Stimulated activated CD4-positive, alpha-beta T cell treated with anti-CD3 and anti-CD28 coated beads, Interleukin-1b, Interleukin-23, amount 100 ng/mL, for 1 hour (primary cell): Measurements from ENCODE around the gene NALCN.
"Not testable (repeated sequence)": the region's sequence is repeated elsewhere in the genome, so short reads cannot be mapped to it uniquely, and the experiment has no call there.

Source experiments
- DNase-seq, 2 donors: peaks; one replicate each; pipeline ENCODE4 v3.0.0-alpha.2; 2020; ENCODE audit warnings: low read depth in 2 of 2

Gene NALCN

DNA sequence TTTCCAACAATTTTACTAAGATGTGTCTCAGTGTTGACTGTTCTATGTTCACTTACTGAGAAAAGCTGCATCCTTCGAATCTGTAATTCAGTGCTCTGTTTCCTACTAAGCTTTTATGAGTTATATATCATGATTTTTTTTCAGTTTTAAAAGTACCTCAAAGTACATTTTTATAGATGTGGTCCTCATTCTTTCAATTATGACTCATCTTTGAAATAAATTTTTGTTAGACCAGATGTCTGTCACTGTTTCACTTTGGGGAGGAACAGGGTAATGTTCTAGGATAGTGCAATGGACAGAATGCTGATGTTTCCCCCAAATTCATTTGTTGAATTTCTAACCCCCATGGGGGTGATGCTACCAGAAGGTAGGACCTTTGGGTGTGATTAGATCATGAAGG, 74.8 kb downstream of the NALCN start:
- DNase-seq, result no peak

DNA sequence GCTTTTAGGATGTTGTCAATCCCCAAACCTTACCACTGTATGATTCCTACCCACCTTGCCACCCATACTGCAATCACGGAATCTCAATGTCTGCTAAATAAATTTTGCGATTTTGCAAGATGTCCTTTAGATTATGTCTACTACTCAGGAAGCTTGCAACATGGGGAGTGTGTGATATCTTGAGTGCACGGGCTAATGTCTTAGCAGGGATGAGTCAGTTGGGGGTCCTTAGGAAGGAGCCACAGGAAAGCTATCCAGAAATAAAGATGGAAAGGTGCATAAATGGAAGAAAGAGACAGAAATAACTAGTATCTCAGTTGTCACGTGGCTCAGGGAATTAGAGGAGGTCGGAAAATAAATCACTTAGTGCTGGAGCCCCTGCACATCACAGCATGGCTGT, 77.1 kb downstream of the NALCN start:
- no peak for DNase-seq

DNA sequence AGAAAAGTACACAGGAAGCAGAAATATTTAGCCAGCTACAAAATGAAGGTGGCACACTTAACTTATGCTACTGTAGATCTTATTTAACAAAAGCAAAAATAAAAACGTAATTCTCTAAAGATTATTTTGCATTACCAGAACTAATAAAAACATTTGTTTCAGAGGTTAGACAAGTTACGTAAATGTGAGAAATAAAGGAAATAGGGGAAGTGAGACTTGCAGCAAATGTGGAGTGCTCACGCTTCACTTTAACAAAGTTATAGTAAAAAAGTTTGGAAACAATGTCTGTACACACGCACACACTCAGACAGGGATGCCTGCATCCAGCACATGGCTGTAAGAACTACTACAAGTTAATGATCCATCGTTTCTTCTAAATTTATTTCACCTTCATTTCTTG, 83.7 kb downstream of the NALCN start:
- DNase-seq, result no peak

DNA sequence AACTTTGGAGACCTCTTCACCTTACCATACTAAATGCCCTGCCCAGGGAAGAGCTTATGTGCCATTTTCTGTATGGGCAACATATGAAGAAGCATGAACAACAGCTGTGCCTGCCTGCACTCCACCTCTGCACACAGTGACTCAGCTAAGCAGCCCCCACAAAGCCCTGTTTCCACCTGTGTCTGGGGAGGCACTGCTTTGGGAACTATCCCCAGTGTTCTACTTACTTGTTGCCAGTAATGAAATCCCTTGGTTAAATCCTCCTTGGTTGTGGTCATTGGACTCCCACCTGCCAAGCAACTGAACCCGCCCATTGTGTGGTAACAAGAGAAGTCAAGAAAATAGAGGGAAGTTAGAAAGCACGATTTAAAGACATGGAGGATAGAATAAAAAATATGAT, 84.6 kb downstream of the NALCN start:
- no peak for DNase-seq

DNA sequence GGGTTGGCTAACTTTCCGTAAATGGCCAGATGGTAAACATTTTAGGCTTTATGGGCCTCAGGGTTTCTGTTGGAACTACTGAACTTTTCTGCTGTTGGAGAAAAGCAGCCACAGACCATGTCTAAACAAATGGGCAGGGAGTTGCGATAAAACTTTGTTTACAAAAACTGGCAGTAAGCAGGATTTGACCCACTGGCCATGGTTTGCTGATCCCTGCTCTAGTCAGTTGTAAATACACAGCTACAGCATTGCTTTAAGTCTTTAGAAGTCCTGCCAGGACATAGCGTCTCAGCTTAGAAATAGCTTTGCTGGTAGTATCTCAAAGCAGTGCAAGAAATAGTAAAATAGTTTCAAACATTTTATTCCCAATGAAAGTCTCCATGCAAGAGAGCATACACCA, 88.4 kb downstream of the NALCN start:
- no peak for DNase-seq

DNA sequence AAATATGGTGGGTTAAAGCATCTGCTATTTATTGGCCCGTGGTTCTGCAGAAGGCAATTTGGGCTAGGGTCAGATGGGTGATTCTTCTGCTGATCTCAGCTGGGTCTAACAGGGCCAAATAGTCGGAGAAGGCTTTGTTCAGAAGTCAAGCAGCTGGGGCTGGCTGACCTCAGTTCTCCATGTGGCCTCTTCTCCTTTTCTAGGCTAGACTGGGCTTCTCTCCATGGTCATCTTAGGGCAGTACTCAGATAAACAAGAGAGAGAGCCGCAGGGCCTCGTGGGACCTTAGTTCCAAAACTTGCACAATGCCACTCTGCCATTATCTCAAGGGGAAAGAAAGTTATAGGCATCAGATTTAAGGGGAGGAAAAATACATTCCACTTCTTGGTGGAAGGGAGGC, 89.6 kb downstream of the NALCN start:
- DNase-seq, result no peak

DNA sequence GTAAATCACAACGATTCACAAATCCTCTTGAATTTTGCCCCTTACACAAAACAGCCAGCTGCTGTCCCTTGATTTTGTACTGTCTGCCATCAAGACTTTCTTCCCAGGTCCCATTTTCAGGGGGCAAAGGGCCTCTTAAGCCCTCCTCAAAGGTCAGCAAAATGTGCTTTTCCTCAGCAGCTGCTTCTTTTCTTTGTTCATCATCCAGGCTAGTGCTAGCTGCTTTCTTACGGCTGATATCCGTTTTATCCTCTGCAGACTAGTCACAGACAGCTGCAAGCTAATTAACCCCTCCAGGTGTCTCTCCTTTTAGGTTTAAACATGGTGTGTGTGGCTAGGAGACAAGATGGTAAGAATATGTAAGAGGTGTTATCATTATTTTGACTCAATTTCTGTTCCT, 90.9 kb downstream of the NALCN start:
- no peak for DNase-seq

DNA sequence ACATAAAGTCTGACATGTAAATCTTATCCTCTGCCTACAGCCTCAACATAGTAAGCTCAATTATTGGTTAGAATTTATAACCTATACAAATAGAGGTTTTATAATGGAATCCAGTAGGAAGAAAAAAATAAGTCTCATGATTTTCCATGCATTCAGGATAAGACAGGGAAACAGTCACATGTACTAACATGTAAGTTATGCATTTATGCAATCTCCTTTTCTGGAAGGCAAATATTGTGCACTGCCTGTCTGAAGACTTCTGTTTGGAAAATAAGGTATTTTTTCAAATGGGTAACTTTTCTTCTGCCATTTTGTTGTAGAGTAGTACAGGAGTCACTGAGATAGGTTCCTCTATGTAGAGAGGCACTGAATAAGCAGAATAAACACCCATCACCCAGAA, 92.7 kb downstream of the NALCN start:
- DNase-seq, result no peak

DNA sequence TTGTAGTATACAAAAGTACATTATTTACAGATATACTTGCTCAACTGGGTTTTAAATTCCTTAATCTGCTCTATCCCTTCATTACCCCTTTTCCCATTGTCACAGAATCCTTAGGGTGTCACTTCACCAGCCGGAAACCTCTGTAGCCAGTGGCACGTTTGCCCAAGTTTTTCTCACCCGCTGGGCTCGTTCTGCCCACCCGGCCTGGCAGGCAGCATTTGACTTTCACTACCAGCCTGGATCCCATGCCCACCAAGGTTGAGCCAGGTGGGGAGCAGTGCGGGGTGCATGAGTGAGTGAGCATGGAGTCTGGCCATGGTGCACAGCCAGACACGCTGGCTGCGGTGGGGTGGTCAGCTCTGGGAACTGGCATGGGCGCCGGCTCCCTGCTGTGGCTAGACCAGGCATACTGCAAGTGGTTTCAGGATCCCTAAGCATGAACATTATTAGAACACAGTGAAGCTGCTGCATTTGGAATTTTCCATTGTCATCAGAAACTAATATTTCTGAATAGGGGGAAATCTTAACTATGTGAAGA, 98.3 kb downstream of the NALCN start:
- DNase-seq, result no peak

DNA sequence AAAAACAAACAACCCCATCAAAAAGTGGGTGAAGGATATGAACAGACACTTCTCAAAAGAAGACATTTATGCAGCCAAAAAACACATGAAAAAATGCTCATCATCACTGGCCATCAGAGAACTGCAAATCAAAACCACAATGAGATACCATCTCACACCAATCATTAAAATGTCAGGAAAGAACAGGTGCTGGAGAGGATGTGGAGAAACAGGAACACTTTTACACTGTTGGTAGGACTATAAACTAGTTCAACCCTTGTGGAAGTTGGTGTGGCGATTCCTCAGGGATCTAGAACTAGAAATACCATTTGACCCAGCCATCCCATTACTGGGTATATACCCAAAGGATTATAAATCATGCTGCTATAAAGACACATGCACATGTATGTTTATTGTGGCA, 102.8 kb downstream of the NALCN start:
- not testable (repeated sequence) for DNase-seq

DNA sequence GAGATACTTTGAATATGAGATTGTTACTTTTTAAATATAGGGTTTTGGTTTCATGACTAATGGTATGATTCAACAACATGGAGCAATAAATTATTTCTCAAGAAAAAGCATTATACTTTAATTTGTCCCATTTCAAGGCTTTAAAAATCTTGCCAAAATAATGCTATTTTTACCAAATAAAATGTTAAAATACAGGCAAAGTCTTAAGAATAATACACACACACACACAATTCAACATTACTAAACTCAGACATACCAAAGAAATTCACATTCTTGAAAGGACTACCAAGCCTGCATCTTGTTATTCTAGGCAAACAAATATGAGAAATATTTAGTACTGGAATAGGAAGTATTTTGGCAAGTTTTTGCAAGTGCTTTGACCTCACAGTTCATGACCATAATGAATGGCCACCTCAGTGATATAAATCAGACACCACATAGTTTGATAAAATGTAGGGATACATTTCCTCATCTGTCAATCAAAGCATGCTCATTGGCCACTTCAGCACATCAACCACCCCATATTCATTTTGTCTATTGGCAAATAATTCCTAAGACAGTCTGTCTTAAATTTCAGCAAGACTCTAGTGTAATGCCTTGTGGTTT, 107.2 kb downstream of the NALCN start:
- DNase-seq, result no peak

DNA sequence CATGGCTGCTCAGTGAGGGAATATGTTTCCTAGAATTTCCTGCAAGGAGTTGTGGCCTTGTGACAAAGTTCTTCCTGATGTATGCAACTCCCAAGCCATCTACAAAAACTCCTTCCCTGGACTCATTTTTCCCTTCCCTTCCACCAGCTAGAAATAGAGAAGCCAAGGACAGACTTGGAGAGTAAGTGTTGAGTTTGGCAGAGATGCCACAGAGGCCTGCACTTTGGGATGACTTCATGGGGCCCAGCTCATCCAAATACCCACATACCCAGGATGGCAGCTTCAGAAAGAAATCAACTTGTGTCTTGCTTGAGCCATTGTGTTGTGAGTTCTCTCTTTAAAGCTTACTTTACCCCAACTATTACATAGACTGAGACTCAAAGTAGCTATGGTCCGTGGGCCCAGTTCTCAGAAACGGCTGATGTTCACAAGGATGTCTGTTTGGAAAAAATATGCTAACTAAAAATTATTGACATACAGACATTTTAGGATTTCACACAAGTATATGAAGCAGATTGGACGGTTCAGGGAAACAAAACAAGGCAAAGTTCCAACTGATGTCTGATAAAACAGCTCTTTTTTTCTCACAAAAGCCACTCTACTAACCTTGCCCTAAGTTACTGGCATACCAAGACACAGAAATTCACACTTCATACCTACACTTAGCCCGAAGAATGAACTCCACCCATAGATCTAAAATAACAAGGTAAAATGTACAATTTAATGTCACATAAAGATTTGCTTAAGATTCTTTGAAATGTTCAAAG, 107.9 kb downstream of the NALCN start:
- no peak for DNase-seq

DNA sequence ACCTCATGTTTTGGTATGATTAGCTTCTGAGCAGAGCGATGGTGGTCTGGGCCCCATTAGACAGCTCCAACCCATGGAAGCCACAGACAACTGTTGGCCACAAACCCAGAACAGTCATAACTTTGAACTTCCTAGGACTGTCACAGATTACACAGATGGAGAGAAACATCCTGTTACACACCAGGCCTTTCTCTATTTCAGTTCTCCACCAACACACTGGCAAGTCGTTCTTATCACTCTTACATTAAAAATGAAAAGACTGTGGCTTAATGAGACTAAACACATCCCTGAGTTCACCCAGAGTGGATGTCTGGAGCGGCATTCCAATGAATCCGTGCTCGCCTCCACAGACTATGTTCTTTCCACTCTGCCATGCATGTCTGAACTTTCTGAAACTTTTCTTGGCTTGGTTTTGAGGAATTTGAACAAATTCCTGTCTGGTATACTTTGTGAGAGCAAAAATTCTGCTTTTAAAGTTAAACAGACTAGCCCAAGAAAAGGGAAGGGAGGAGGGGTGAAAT, 109.1 kb downstream of the NALCN start:
- DNase-seq, result no peak

DNA sequence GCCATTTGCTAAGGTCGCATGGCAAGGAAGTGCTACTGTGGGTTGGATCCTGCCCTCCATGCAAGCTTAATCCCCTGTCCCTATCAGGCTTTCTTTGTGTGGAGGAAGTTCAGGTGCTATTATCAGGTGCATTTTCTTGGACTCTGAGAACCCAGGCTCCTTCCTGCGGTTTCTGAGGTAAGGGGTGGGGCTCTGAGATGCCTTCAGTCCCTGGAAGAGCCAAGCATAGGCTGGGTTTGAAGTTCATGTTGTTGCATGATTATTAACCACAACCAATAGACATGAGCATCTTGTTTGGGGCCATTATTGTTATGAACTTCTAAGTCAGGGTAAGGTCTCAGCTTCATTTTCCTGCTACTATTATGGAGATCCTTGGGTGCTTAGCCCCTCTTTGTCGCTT, 109.5 kb downstream of the NALCN start:
- no peak for DNase-seq

DNA sequence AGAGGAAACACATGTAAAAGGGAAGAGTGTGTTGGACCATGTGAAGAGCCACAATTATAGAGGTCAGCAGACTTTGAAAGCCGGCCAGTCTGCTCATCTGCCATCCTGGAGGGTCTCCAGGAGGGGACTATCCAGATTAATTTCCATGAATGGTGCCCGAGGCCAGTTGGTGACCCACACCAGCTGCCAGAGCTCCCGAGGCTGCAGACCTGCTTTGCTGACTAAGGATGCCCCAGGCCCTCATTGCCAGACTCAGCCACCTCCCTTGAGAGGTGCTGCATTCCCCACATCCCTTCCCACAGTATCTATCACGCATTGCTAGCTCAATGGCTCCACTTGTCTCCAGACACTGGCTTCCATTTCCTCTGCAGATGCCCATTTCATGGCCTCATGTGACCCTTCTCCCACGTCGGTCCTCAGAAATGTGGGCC, 110.3 kb downstream of the NALCN start:
- no peak for DNase-seq

DNA sequence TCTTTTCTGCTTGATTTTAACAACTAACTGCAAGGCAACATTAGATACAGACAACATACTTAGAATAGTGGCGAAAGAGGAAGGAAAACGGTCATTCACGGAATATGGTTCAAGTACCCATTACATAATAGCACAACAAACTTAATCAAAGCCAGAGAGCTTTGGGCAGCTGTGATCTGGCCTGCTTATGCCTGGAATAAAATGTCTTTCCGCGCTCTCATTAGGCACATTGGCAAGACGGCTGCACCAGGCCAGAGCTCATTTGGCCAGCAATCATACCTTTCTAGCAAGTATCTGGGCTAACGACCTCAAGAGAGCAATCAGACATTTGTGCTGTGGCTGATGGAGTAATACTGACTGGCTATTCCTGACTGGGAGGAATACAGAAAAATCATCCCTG, 112.8 kb downstream of the NALCN start:
- no peak for DNase-seq

DNA sequence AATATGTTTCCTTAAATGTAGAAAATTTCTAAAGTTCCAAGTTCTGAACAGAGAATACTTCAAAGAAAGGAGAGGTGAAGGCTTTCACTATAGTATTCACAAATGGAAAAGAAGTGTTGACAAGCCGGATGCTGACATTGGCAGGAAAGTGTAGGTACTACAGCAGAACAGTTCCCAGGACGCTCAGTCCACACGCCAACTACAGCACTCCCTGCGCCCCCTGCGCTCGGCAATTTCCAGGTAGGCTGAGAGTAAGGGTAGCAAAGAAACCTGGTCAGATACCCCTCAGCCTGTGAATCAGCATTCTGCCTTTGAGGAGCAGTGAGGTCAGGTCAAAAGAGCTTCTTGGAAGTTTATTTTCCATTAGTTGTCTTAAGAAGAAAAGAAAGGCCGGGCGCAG, 115.3 kb downstream of the NALCN start:
- no peak for DNase-seq

DNA sequence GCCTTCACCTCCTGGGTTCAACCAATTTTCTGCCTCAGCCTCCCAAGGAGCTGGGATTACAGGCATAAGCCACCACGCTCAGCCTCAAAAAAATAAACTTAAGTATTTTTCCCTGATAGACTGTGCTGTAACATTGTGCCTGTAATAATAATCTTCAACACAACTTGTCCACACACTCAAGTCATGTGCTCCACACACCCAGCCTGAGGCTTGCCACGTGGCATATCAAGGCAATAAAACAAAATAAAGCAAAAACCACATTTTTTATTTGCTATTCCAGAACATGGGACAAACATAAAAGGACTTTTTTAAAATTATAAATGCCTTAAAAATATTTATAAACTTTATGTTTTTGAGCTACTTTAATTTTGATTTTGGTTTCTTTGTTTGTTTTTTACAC, 115.8 kb downstream of the NALCN start:
- DNase-seq, result no peak

DNA sequence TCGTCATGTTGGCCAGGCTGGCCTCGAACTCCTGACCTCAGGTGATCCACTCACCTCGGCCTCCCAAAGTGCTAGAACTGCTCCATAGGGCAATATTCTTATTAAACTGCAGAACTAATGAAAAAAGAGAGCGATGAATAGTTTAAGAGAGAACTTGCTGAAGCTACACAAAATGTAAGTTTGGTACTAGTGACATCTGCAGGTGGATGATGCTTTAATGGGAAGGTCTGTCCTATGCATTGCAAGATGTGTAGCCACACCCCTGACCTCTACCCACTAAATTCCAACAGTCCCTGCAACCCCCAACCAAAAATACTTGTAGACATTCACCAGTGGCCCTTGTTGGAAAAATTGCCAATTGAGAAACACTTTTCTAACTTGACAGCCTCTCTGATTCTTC, 117.8 kb downstream of the NALCN start:
- no peak for DNase-seq

DNA sequence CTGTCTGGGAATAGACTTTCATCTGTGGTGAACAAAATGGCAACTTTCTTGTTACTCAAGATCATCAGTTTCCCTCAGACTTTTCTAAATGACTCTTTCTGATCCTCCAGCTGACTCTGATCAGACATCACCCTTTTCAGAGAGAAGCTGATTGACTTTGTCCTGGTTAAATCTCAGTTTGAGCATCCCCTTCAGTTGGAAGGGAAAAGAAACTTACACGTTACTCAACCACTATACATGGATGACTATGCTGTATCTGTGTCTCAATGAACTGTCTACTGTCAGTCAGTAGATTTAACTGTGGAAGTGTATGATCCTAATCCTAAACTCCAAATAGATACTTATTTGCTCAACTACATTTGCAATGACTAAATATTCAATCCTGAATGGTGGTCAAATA, 118.5 kb downstream of the NALCN start:
- DNase-seq, result no peak

DNA sequence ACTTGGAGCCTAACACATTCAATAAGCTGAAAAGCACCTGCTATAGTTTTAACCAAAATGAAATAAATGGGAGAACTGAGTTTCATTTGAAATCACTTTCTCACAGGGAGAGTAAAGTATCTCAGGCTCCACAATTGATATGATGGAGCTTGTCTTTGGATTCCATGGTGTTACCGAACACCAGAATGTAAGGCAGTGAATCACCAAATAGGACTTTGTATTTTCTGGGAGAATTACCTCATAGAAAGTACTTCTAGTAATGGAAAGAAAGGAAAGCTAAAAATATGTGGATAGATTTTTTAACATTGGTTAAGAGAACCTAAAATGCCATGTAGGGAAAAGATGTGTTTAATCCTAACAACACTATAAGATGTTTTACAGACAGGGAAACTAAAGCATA, 123.6 kb downstream of the NALCN start:
- no peak for DNase-seq

DNA sequence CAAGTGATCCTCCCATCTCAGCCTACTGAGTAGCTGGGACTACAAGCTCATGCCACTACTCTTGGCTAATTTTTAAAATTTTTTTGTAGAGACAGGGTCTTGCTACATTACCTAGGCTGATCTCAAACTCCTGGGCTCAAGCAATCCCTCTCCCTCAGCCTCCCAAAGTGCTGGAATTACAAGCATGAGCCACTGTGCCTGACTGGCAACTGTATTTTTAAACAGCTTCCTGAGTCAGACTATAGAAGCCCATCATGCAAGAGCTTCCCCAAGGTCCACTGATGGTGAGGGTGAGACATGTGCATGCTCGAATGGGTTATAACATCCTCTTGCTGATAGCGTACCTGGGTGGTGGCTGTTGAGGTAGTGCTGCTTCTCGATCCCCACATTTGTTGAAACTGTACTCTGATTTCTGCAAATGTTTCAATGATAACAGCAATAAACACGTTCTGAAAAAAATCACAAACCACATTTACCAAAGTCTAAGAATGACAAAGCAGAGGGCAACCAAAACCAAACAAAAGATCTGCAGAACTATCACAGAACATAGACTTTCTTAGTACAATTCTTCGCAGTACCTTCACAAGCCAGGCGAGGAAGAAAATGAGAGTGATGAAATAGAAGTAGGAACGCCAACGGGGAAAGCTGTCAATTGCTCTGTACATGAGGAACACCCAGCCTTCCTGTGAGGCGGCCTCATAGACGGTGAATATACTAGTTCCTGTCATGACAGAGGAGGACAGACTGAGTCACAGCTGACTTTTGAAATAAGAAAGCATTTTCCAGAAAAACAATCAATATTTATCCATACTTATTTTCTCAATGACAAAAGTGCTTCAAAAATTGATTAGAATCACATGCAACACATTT, 124.4 kb downstream of the NALCN start:
- DNase-seq, result no peak
